K562 (cell line): ENCODE results near the gene CNN3. TPM values are rescaled to one million over a fixed set of nuclear protein-coding genes. Genes with fewer than 3 reads are reported as not detected.

Experiments used
- ATAC-seq: fragments of 200-7000 bp; cut with Tn5 transposase; 3 replicates; pipeline ENCODE4 v1.9.1; 2020; ENCODE audit warnings: moderate library complexity
- BruUV-seq: library from RNA; stranded (reverse); fragments of 400-500 nt; replicated peaks from 2 replicates; lab custom pipeline; 2021; lab: Mats Ljungman, UMichigan
- CTCF ChIA-PET: fragments of 300-600 bp; formaldehyde crosslinking; extraction: SDS; loops from one replicate; lab custom pipeline; 2021; ENCODE audit warnings: low intra/inter-chr PET ratio; lab: Yijun Ruan, JAX
- POLR2A ChIA-PET: fragments of 300-600, 350-650 bp; sonication (Branson Sonifier 250); formaldehyde crosslinking; extraction: SDS; loops from one replicate; lab custom pipeline; 2021; ENCODE audit warnings: antibody characterized with exemption, inconsistent platforms; lab: Yijun Ruan, JAX
- DNase-seq, 4 experiments: peaks; one replicate each; pipeline versions ENCODE4 v3.0.0 to v3.0.0-alpha.2; 2011 to 2018; ENCODE audit warnings: low spot score in 3 of 4, mixed read lengths in 3 of 4; ENCODE audit errors: extremely low read depth in 1 of 4
- FAIRE-seq: peaks from 2 replicates; lab custom pipeline; 2011; peaks lifted over from hg19 to GRCh38; lab: Jason Lieb, UNC
- H2AFZ ChIP-seq: 2 replicates; pipeline ENCODE4 v1.6.0; 2011; ENCODE audit warnings: low read depth, low read length, control low read depth, inconsistent platforms
- H3K27ac ChIP-seq: fragments of 200-600 bp; 3 replicates; pipeline ENCODE4 v1.8.0; 2011; ENCODE audit warnings: low read depth, mild to moderate bottlenecking, control low read depth, inconsistent platforms, low read length, moderate library complexity, mixed read lengths; ENCODE audit errors: extremely low read depth
- H3K27me3 ChIP-seq, 2 experiments: fragments of 300-600 bp in 1 of 2; 2 replicates in 1 of 2; 3 replicates in 1 of 2; pipeline versions ENCODE4 v1.6.0 to v1.8.0; 2011; ENCODE audit warnings: inconsistent platforms in 2 of 2, low read length in 2 of 2, mild to moderate bottlenecking in 1 of 2, mixed read lengths in 1 of 2, moderate library complexity in 1 of 2; ENCODE audit not compliant: control insufficient read depth in 2 of 2, insufficient read depth in 2 of 2
- H3K36me3 ChIP-seq: fragments of 300-600 bp; 3 replicates; pipeline ENCODE4 v1.8.0; 2011; ENCODE audit warnings: mild to moderate bottlenecking, low read length, inconsistent platforms; ENCODE audit not compliant: control insufficient read depth, insufficient read depth
- H3K4me1 ChIP-seq, 2 experiments: fragments of 200-600 bp in 1 of 2; replicated peaks in 1 of 2; 2 replicates in 1 of 2; 3 replicates in 1 of 2; pipeline versions ENCODE4 v1.5.1 to v1.8.0; 2011; ENCODE audit warnings: inconsistent platforms in 2 of 2, low read length in 2 of 2, mild to moderate bottlenecking in 1 of 2, mixed read lengths in 1 of 2, moderate library complexity in 1 of 2; ENCODE audit not compliant: control insufficient read depth in 2 of 2, insufficient read depth in 2 of 2
- H3K4me2 ChIP-seq: 2 replicates; pipeline ENCODE4 v1.6.1; 2011; ENCODE audit warnings: low read length, control low read depth, inconsistent platforms, mixed read lengths; ENCODE audit not compliant: insufficient read depth
- H3K4me3 ChIP-seq: fragments of 200-600 bp; sonication (generic), shearing (Covaris generic); 2 replicates; pipeline ENCODE4 v1.5.1; 2016; ENCODE audit warnings: control low read depth, inconsistent platforms
- H3K79me2 ChIP-seq: fragments of 200-600 bp; 3 replicates; pipeline ENCODE4 v1.8.0; 2011; ENCODE audit warnings: low read length, inconsistent platforms; ENCODE audit not compliant: control insufficient read depth, insufficient read depth
- H3K9ac ChIP-seq, 2 experiments: 2 replicates each; pipeline versions ENCODE4 v1.6.0 to v1.6.1; 2011; ENCODE audit warnings: low read depth in 2 of 2, low read length in 2 of 2, control low read depth in 1 of 2, inconsistent platforms in 1 of 2, mild to moderate bottlenecking in 1 of 2, mixed read lengths in 1 of 2; ENCODE audit not compliant: insufficient read depth in 1 of 2
- H3K9me1 ChIP-seq: one replicate; pipeline ENCODE4 v1.6.0; 2011; ENCODE audit warnings: inconsistent platforms, mild to moderate bottlenecking, low read length, moderate library complexity; ENCODE audit not compliant: control insufficient read depth, insufficient read depth
- H3K9me3 ChIP-seq: replicated peaks from 2 replicates; pipeline ENCODE4 v1.5.1; 2011; ENCODE audit warnings: low read depth, low read length, inconsistent platforms; ENCODE audit not compliant: control insufficient read depth, insufficient read depth
- H4K20me1 ChIP-seq: replicated peaks from 2 replicates; pipeline ENCODE4 v1.6.1; 2011; ENCODE audit warnings: low read length, inconsistent platforms, mixed read lengths; ENCODE audit not compliant: control insufficient read depth, insufficient read depth
- BRF1 ChIP-seq: IDR thresholded peaks from 3 replicates; pipeline ENCODE4 v1.6.1; 2011; ENCODE audit warnings: borderline replicate concordance, mild to moderate bottlenecking; ENCODE audit not compliant: insufficient read length; ENCODE audit errors: extremely low read depth
- POLR2AphosphoS2 ChIP-seq: IDR thresholded peaks from 2 replicates; pipeline ENCODE4 v1.6.1; 2012; ENCODE audit warnings: low read length, improper control_type of control experiment
- PRDM10 ChIP-seq: fragments of 450-650 bp; IDR thresholded peaks from 2 replicates; pipeline ENCODE4 v1.6.1; 2018; ENCODE audit not compliant: partially characterized antibody
- RBM14 ChIP-seq: fragments of 200-400 bp; formaldehyde crosslinking; IDR thresholded peaks from 2 replicates; pipeline ENCODE4 v1.6.1; 2018; ENCODE audit warnings: low read depth, mild to moderate bottlenecking, low read length, moderate library complexity, borderline replicate concordance; ENCODE audit not compliant: insufficient read depth
- SMAD3 ChIP-seq: fragments of 450-650 bp; formaldehyde crosslinking; conservative IDR thresholded peaks from 2 replicates; pipeline ENCODE4 v1.4.0; 2020; ENCODE audit warnings: mild to moderate bottlenecking
- SREBF2 ChIP-seq: sonication (generic); formaldehyde crosslinking; IDR thresholded peaks from 2 replicates; pipeline ENCODE4 v1.4.0; 2020; ENCODE audit warnings: mild to moderate bottlenecking, missing genetic modification reagents
- WGBS: fragments of 100-300 bp; shearing (Covaris generic); methylation state at CpG from one replicate; pipeline ENCODE4 v1.1.6; 2016; ENCODE audit warnings: low coverage, mixed read lengths; ENCODE audit not compliant: insufficient coverage; ENCODE audit errors: missing lambda C conversion rate; 5-methylcytosine and 5-hydroxymethylcytosine counted together
- in situ Hi-C: fragments of 300-500 bp; cut with MboI; formaldehyde crosslinking; loops from 4 replicates; pipeline ENCODE4 v1.15.0; 2018; ENCODE audit warnings: inconsistent platforms, mixed read lengths
- intact Hi-C: fragments of 100-400 bp; cut with micrococcal nuclease; formaldehyde crosslinking; loops from 2 replicates; pipeline ENCODE4 v1.14.2; 2022
- polyA plus RNA-seq, 8 experiments: library from polyadenylated mRNA; depleted of rRNA in 4 of 8; stranded (reverse) in 5 of 8; unstranded in 3 of 8; fragments of >200 nt; fragmentation: Nextera tagmentation in 2 of 8; fragmentation: Illumina TruSeq in 1 of 8; extraction: Ambion mirVana in 2 of 8; extraction: Trizol in 1 of 8; gene quantifications; 2 replicates each; pipeline versions ENCODE4 v1.2.1 to v1.2.3, GENCODE V29; 2011 to 2014; ENCODE audit warnings: inconsistent platforms in 1 of 8, missing spikeins in 1 of 8
- total RNA-seq, 7 experiments: library from RNA; depleted of rRNA in 6 of 7; stranded (reverse); fragments of >200 nt in 6 of 7; fragmentation: Illumina TruSeq in 2 of 7; extraction: Trizol in 2 of 7; gene quantifications; 2 replicates each; pipeline versions ENCODE4 v1.2.1 to v1.2.3, GENCODE V29; 2011 to 2021; ENCODE audit warnings: low replicate concordance in 1 of 7

Gene CNN3
- total and polyA plus RNA-seq, 9 of the 15 experiments (the other 6 are each of a cell fraction or from before 2014, with no cell fraction given) = 0.06 to 0.62 (median 0.18) TPM; not detected in 4

GRCh38 chr1:94970783-94971182, 43.9 kb upstream of the CNN3 start (continued):
- TF ChIP-seq PRDM10 (no peak), SMAD3 (CRISPR knock-in tag) (no peak), POLR2AphosphoS2 (no peak)

GRCh38 chr1:94969137-94969536, 42.2 kb upstream of the CNN3 start:
- DNase-seq (no peak), ATAC-seq (no peak), FAIRE-seq (no peak)
- Histone ChIP-seq H2AFZ (no peak overlapping the region), H3K27ac (no peak overlapping the region), H3K4me1 (no peaks in the 10 kb centered on the region), H3K4me2 (no peak overlapping the region), H3K9me1 (no peaks in the 10 kb centered on the region), H3K4me3 (no peak overlapping the region), H3K9me3 (no peaks in the 10 kb centered on the region), H3K36me3 (no peaks in the 10 kb centered on the region), H3K27me3 (peaks cover 14 to 20% of the 10 kb centered on the region in 2 experiments; a peak in 2 of 5 replicates), H4K20me1 (no peaks in the 10 kb centered on the region), H3K9ac (no peak overlapping the region), H3K79me2 (no peaks in the 10 kb centered on the region)
- POLR2A ChIA-PET = no interaction called here
- no TSS peak for BruUV-seq
- in situ Hi-C loops = no loop called here
- CTCF ChIA-PET = no interaction called here
- intact Hi-C loops = no loop called here
- 0% methylated on average over 6 of the region's 6 CpGs for WGBS
- TF ChIP-seq RBM14 = no peak
- no peak for TF ChIP-seq BRF1
- no peak for TF ChIP-seq SREBF2
